GM11168 (cell line): ENCODE data around the gene MAPK11.

ENCODE experiments used
- in situ Hi-C: fragments of 300-500 bp; cut with MboI; formaldehyde crosslinking; loops from one replicate; pipeline ENCODE4 v1.12.0; 2022; ENCODE audit warnings: low sequenced_read_pairs; ENCODE audit not compliant: unreplicated experiment

MAPK11 gene

DNA sequence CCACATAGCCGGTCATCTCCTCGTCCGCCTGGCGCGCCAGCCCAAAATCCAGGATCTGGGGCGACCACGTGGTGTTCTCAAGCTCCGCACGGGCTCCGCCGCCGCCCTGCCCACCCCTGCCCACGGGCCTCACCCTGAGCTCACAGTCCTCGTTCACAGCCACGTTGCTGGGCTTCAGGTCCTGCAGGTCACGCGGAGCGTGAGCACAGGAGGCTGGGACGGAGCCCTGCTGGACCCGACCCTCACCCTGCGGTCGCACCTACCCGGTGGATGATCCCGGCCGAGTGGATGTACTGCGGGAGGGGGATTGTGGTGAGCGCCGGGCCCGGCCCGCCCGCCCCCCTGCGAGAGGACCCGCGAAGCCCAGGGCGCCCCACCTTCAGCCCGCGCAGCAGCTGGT is 3.2 kb downstream of the MAPK11 start:
- in situ Hi-C loops, result no loop called here

- in situ Hi-C loops, result no loop called here
Measured at GRCh38 chr22:50264946-50265669, 5.1 kb downstream of the MAPK11 start.

GRCh38 chr22:50264104-50264745 is 6.0 kb downstream of the MAPK11 start:
- in situ Hi-C loops, result no loop called here

GRCh38 chr22:50262973-50263617 is 7.1 kb downstream of the MAPK11 start:
- in situ Hi-C loops, result no loop called here

DNA sequence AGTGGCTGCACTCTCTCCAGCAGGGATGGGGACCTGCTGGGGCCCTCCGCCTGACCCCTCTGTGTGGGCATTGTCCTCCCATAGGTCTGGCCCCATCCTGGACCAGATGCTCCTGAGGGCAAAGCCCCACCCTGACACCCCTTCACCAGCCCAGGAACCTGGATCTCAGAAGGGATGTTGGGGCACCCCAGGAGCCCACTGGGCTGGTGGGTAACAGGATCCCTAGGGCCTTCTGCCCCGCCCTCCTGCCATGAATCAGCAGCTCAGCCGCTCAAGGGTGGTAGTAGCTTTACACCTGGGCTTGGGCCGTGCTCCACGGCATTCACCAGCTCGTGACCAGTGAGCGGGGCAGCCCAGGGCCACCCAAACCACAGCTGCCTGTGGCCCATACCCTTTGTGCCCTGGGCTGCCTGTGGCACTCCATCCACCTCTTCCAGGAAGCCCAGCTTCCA is 7.7 kb downstream of the MAPK11 start:
- in situ Hi-C loops, result no loop called here

DNA sequence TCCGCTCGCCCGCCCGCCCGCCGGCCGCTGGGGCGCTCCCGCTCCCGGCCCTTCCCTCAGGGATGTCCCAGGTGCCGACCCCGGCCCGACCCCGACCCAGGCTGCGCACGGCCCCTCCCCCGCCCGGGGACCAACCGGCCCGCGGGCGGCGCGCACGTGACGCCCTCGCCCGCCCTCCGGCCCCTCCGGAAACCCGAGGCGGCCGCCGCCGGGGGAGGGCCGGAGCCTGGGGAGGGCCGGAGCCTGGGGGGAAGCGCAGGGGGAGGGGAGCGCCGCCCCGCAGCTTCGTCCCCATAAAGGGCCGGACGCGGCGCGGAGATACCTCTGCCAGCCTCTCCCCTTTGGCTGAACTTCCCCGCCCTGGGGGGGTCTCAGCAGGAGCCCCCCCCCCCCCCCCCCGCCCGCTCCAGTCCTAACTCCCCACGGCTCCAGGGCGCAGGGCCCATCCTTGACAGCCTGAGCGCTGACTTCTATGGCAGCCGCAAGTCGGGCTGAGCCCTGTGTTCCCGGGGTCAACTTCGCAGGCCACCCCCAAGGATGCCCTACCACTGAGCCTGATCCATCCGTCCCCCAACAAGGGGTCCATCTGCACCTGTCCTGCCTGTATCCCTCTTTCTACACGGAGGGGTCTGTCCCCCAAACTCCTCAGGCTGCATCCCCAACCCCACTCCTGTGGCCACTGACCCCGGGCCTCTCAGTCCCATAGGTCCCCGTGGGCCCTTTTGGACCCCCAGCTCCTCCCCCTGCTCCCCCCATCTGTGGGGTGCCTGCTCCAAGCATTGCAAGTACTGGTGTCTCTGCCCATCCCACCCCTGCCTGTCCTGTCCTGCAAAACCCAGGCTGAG is 8.3 kb downstream of the MAPK11 start, which contains the start of gene MAPK12:
Gene MAPK12 (minus strand): TSS at position 69 of the 845 bp plus-strand sequence. CDS start 174 bp downstream, outside the sequence.
- in situ Hi-C loops, result no loop called here

- in situ Hi-C loops, result no loop called here
Measured at GRCh38 chr22:50260801-50261614, 9.2 kb downstream of the MAPK11 start.

GRCh38 chr22:50260434-50260800 is 9.8 kb downstream of the MAPK11 start:
- in situ Hi-C loops, result no loop called here

DNA sequence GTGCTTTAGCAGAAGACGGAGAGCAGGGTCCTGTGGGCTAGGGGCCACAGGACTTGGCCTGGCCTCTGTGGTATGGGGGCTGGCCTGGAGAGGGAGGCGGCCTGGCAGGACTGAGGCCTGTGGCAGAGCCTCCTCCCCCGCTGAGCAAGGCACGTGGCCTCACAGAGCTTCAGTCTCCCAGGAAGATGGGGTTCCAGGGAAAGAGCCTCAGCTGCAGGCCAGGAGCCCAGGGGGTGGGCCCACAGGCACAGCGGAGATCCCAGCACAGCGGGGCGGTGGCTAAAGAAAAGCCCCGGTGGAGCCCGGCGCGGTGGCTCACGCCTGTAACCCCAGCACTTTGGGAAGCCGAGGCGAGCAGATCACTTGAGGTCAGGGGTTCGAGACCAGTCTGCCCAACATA is 10.9 kb downstream of the MAPK11 start:
- in situ Hi-C loops, result loop anchor here (5.0 kb wide), 1 partner anchor 83 kb away; the partner anchor contains the start of gene PPP6R2

GRCh38 chr22:50258361-50259292 is 11.6 kb downstream of the MAPK11 start:
- in situ Hi-C loops, result loop anchor here (5.0 kb wide), 1 partner anchor 84 kb away; the partner anchor contains the start of gene PPP6R2

GRCh38 chr22:50257451-50258360 is 12.5 kb downstream of the MAPK11 start:
- in situ Hi-C loops, result loop anchor here (5.0 kb wide), 1 partner anchor 85 kb away; the partner anchor contains the start of gene PPP6R2

GRCh38 chr22:50257041-50257440 is 13.1 kb downstream of the MAPK11 start:
- in situ Hi-C loops, result loop anchor here (5.0 kb wide), 1 partner anchor 85 kb away; the partner anchor contains the start of gene PPP6R2

GRCh38 chr22:50256258-50256862 is 13.8 kb downstream of the MAPK11 start:
- in situ Hi-C loops, result loop anchor here (5.0 kb wide), 1 partner anchor 86 kb away; the partner anchor contains the start of gene PPP6R2

DNA sequence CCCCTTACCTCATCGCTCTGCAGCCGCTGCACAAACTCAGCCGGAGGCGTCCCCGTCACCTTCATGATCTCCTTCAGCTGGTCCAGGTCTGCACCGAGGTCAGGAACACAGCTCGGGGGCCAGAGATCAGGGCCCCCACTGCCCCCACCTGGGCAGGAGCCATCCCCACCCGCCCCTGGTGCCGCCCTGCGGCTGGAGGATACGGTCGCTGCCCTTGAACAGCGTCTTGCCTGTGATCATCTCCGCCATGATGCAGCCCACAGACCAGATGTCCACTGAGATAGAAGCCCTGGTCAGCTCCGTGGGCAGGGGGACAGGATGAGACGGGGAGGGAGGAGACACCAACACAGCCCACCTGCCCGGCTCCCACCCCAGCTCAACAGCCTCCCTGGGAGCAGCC is 14.6 kb downstream of the MAPK11 start:
- in situ Hi-C loops, result loop anchor here (5.0 kb wide), 1 partner anchor 87 kb away; the partner anchor contains the start of gene PPP6R2

GRCh38 chr22:50255099-50255498 is 15.1 kb downstream of the MAPK11 start:
- in situ Hi-C loops, result loop anchor here (5.0 kb wide), 1 partner anchor 87 kb away; the partner anchor contains the start of gene PPP6R2

GRCh38 chr22:50253941-50254340 is 16.2 kb downstream of the MAPK11 start:
- in situ Hi-C loops, result no loop called here
